H1 (cell line): ENCODE data around the gene ATP2B3.

ENCODE experiments used
- CBX5 ChIP-seq: fragments of 300-800, 300-1000 bp; sonication (generic); IDR thresholded peaks from 2 replicates; pipeline ENCODE4 v1.7.1; 2016; ENCODE audit warnings: antibody characterized with exemption, low read length, low read depth
- CEBPB ChIP-seq: IDR thresholded peaks from 2 replicates; pipeline ENCODE4 v1.6.1; 2012; ENCODE audit warnings: low read depth, low read length
- CREB1 ChIP-seq: IDR thresholded peaks from 2 replicates; pipeline ENCODE4 v1.6.1; 2012; ENCODE audit warnings: inconsistent platforms
- EP300 ChIP-seq, 2 experiments: IDR thresholded peaks; 1 replicate in 1 of 2; 2 replicates in 1 of 2; pipeline ENCODE4 v1.6.1; 2011 to 2012; ENCODE audit warnings: low read depth in 2 of 2, low read length in 2 of 2, mild to moderate bottlenecking in 2 of 2, borderline replicate concordance in 1 of 2, inconsistent platforms in 1 of 2, moderate library complexity in 1 of 2
- EZH2 ChIP-seq: fragments of 200-600 bp; sonication (generic); IDR thresholded peaks from 2 replicates; pipeline ENCODE4 v1.7.1; 2012; ENCODE audit warnings: low read depth, mild to moderate bottlenecking, moderate library complexity, low read length, inconsistent platforms; ENCODE audit not compliant: severe bottlenecking
- MAFK ChIP-seq: IDR thresholded peaks from 2 replicates; pipeline ENCODE4 v1.6.1; 2012; ENCODE audit warnings: low read depth, mild to moderate bottlenecking, improper control_type of control experiment, low read length
- POLR2A ChIP-seq, 2 experiments: IDR thresholded peaks; 1 replicate in 1 of 2; 2 replicates in 1 of 2; pipeline ENCODE4 v1.6.1; 2011; ENCODE audit warnings: low read depth in 2 of 2, low read length in 2 of 2, mild to moderate bottlenecking in 2 of 2; ENCODE audit errors: control extremely low read depth in 1 of 2
- POLR2AphosphoS5 ChIP-seq: IDR thresholded peaks from 2 replicates; pipeline ENCODE4 v1.6.1; 2011; ENCODE audit warnings: low read depth, low read length
- TAF1 ChIP-seq: IDR thresholded peaks from 2 replicates; pipeline ENCODE4 v1.6.1; 2011; ENCODE audit warnings: mild to moderate bottlenecking, low read depth, low read length
- ZNF274 ChIP-seq: IDR thresholded peaks from 2 replicates; pipeline ENCODE4 v1.7.0; 2012; ENCODE audit warnings: low read length, borderline replicate concordance; ENCODE audit errors: extremely low read depth
- TF ChIP-seq, protein P1 (sequence below): IDR thresholded peaks from 2 replicates; pipeline ENCODE4 v1.6.1; 2012; ENCODE audit warnings: inconsistent platforms
- TF ChIP-seq, protein P2 (sequence below), 3 experiments: IDR thresholded peaks; 1 replicate in 2 of 3; 2 replicates in 1 of 3; pipeline versions ENCODE4 v1.5.1 to v1.6.1; 2011; ENCODE audit warnings: low read length in 3 of 3, mild to moderate bottlenecking in 3 of 3, inconsistent platforms in 2 of 3, low read depth in 1 of 3, moderate library complexity in 1 of 3; ENCODE audit not compliant: insufficient read depth in 1 of 3; ENCODE audit errors: control extremely low read depth in 1 of 3

DNA sequence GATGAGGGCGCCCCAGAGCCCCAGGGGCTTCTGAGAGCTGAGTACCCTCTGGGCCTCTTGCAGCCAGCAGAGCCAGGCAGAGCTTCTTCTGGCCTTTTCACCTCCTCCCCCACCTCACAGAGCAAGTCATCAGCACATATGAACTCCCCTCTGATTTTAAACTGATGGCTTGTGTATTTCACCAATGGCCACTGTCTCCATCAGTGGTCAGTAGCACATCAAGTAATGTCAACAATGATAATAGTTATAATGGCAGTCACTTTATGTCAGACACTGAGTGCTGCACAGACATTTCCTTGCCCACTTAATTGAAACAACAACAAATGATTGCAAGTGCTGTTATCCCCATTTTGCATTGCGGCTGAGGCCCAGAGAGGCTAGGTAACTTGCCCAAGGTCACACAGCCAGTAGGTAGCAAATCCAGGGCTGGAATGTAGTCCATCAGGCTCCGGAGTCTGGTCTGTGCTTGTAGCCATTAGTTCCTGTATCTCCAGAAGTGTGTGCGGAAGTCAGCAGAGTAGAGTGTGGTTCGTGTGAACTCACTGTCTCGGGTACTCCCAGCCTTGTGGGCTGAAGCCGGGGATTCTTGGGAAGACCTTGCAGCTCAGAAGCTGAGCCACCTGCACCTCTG is 3.0 kb downstream of the ATP2B3 start:
- no peak for TF ChIP-seq CREB1
- TF ChIP-seq POLR2A (IDR thresholded peaks at IDR 0.05; ENCODE audit: control extremely low read depth in 1 of 2, low read depth in 2 of 2, low read length in 2 of 2), result no peak
- TF ChIP-seq EZH2, result no peak
- TF ChIP-seq TAF1, result no peak
- no peak for TF ChIP-seq EP300 (IDR thresholded peaks at IDR 0.05; ENCODE audit: borderline replicate concordance in 1 of 2, low read depth in 2 of 2, low read length in 2 of 2)
- TF ChIP-seq, protein P1, sequence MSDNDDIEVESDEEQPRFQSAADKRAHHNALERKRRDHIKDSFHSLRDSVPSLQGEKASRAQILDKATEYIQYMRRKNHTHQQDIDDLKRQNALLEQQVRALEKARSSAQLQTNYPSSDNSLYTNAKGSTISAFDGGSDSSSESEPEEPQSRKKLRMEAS, result no peak
- no peak for TF ChIP-seq ZNF274
- TF ChIP-seq CBX5, result no peak
- TF ChIP-seq CEBPB, result no peak
- TF ChIP-seq, protein P2, sequence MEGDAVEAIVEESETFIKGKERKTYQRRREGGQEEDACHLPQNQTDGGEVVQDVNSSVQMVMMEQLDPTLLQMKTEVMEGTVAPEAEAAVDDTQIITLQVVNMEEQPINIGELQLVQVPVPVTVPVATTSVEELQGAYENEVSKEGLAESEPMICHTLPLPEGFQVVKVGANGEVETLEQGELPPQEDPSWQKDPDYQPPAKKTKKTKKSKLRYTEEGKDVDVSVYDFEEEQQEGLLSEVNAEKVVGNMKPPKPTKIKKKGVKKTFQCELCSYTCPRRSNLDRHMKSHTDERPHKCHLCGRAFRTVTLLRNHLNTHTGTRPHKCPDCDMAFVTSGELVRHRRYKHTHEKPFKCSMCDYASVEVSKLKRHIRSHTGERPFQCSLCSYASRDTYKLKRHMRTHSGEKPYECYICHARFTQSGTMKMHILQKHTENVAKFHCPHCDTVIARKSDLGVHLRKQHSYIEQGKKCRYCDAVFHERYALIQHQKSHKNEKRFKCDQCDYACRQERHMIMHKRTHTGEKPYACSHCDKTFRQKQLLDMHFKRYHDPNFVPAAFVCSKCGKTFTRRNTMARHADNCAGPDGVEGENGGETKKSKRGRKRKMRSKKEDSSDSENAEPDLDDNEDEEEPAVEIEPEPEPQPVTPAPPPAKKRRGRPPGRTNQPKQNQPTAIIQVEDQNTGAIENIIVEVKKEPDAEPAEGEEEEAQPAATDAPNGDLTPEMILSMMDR (IDR thresholded peaks at IDR 0.05; ENCODE audit: control extremely low read depth in 1 of 3, insufficient read depth in 1 of 3, low read depth in 1 of 3, low read length in 3 of 3), result no peak
- no peak for TF ChIP-seq POLR2AphosphoS5
- no peak for TF ChIP-seq MAFK
